Stimulated activated CD8-positive, alpha-beta memory T cell treated with anti-CD3 and anti-CD28 coated beads, Interleukin-7, amount 100 ng/mL, for 24 hours (primary cell): Measurements from ENCODE around the gene NEU2.

Source experiments
- DNase-seq: peaks from one replicate; pipeline ENCODE4 v3.0.0-alpha.2; 2020; ENCODE audit warnings: low read depth

NEU2 gene

DNA sequence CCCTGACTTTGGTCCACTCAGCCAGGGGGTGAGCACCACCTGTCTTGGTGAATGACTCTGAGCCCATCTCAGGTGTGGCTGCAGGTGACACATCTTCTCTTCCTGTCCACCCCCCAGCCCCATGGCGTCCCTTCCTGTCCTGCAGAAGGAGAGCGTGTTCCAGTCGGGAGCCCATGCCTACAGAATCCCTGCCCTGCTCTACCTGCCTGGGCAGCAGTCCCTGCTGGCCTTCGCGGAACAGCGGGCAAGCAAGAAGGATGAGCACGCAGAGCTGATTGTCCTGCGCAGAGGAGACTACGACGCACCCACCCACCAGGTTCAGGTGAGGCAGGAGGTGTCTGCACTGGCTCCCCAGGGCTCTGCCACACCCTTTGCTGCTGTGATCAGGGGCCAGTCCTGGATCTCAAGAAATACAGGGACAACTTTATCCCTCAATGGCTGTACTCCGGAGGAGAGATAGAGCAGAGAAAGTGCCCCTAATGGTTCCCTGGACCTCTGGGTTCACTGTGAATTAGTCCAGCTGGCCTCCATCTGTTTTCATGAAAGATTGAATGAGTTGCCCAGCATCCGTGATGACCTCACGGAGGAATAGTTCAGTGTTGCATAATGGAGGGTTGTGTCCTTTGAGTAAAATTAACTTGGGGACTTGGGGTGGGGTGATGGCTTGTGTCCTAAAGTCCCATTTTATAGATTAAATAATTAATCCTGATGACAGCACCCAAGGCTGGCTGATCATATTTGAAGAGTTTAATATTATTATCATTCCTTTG is at the start of gene NEU2:
Gene NEU2 (plus strand): TSS at position 122 of the 770 bp plus-strand sequence. CDS start 0 bp downstream, at position 122.
- no peak for DNase-seq

- no peak for DNase-seq
Observed at GRCh38 chr2:232982926-232983668, 49.4 kb upstream of the NEU2 start.

- DNase-seq: no peak
Observed at GRCh38 chr2:232983669-232984140, 48.8 kb upstream of the NEU2 start.

- no peak for DNase-seq
Observed at GRCh38 chr2:232984451-232985207, 47.8 kb upstream of the NEU2 start.

- no peak for DNase-seq
Observed at GRCh38 chr2:232986155-232986554, 46.3 kb upstream of the NEU2 start.

GRCh38 chr2:232993231-232993821 is 39.1 kb upstream of the NEU2 start:
- no peak for DNase-seq

GRCh38 chr2:232994446-232994845 is 38.0 kb upstream of the NEU2 start:
- DNase-seq: no peak

GRCh38 chr2:232997749-232998665 is 34.5 kb upstream of the NEU2 start:
- no peak for DNase-seq

DNA sequence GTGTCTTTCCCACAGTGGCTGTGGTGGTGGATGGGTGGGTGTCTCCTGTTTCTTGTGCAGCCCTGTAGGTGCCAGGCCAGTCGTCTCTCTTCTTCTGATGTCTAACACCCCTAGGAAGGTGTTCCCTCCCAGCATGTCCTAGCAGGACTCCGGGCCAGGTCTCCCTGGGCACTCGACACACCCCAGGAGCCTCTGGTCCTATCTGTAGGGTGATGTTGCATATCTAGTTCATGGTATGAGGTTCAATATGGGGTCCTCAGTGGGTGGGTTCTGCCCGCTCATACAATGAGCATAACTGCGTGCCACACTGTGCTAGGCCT is 33.8 kb upstream of the NEU2 start:
- no peak for DNase-seq

GRCh38 chr2:232999354-232999753 is 33.1 kb upstream of the NEU2 start:
- DNase-seq: no peak

DNA sequence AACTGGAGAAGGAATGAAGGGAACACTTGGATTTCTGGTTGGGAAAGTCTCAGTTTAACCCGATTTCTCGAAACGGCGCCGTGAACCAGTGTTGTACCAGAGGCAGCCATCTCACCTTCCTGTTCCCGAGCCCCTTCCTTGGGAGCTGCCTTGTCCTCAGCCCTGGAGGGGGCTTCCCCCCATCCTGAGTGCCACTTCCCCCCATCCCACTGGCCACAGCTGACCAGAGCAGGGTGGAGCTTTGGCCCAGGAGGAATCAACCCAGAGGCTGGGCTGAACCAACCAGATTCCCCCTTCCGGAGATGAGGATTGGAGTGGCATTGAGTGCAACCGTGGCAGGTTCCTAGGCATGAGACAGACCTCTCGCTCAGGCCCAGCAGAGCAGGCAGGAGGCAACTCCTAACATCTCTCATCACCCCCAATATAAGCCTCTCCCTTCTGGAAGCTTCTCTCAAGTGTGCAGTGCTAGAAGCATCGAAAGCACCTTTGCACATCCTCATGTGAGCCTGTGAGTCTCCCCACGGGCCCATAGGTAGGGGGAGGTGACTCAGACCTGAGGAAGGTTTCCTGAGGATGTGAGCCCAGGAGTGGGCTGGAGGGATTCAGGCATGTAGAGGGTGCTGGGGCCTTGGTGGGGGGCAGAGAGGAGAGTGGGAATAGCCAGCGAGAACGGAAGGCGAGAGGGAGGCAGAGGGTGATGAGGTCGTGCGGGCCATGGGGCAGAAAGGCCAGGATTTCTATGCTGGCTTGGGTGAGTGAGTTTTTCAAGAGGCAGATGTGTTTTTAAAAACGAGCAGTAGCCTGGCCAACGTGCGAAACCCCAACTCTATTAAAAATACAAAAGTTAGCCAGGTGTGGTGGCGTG is 31.4 kb upstream of the NEU2 start:
- DNase-seq: no peak

DNA sequence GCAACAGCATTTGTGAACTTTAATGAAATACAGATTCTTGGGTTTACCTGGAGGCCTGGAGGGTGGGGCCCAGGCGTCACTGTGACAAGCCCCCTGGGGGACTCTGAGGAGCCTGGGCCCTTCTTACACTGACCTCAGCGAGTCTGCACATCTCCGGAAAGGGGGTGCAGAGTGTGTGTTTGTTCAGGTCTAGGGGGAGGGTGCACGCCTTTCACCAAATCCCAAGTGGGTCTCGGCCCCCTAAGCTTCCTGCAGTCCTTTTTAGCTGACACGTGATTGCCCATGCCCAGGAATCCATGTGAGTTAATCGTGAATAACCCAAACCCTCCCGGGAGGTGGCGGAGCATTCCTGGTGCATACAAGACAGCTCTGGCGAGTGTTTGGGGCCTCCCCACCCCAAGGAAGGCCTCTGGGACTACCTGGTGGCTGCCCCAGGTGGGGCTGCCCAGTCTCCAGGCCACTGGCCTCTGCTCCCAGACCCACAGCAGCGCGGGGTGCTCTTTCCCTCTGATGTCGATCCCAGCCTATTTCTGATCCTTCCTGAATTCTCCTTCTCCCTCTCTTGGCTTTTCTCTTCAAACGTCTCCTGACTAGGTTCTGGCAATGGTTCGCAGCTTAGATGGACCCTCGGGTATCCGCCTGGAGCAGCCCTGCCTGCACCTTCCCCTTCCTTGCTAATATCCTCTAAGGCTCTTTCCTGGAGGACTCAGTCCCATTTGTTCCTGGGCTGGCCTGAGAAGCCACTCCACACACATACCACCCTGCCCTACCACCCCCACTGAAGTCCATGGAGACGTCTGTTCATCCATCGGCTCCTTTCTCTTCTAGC is 29.4 kb upstream of the NEU2 start:
- DNase-seq: no peak

DNA sequence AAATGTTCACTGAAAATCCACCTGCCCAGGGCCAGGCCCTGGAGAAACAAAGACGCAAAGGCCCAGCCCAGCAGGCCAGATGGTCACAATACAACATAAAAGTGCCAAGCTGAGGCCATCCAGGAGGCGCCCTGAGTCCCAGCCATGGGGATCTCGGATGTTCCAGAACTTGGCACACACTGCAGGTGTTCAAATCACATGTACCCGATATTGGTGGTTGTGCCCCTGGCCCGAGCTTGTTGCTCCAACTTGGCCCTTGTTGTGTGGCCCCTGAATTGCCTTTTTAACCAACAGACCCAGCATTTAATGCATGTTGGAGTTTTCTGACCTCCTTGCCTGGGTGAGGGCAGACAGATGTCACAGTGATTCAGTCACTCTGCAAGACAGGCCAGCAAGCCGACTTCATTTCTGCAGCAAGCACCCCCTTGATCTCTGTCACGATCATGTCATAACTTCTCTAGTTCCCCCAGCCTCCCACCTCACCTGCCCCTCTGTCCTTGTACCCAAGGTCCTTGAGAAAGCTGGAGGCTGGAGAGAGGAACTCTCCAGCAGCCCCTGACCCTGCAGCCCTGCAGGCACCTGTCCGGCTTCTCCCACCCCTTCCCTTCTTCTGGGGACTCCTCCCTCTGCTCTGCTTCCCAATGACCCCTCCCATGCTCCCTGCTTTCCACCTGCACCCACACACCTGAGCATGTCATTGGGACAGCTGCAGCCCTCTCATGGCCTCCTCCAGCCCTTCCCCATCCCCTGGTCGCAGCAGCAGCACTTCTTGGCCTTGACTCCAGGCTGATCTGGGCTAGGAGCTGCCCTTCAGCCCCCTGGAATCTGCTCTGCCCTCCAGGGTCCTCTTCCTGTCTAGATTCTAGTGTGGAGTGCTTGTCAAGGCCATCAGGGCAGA is 28.6 kb upstream of the NEU2 start:
- no peak for DNase-seq

DNA sequence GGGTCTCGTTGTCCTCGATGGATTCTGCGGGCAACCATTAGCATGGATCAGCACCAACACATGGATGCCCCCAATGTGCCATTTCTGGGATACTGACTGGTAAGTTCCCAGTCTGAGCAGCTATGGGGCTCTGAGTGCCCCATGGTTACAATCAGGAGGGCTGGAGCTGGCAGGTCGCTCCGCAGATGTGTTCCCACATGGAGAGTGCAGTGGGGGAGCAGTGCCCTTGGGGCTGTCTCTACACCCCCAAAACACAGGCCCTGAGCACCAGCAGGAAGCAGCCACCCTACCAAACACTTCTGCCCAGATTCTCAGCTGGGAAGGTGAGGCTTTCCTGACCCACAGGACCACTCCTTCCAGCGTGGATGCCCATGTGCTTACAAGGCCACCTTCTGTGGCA is 27.4 kb upstream of the NEU2 start:
- DNase-seq: no peak

DNA sequence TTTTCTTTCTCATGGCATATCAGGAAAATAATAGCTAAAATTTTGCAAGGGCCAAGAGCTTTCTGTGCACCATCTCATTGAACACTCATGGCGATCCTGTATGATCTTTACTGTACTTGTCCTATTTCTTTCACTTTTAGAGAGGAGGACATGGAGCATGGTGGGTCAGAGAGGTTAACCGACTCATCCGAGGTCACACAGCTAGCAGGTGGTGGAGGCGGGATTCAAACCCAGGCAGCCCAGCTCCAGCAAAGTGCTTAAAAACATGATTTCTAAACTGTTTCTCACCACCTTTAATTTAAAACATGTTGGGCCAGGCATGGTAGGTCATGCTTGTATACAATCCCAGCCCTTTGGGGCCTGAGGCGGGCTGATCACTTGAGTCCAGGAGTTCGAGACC is 25.8 kb upstream of the NEU2 start:
- no peak for DNase-seq

DNA sequence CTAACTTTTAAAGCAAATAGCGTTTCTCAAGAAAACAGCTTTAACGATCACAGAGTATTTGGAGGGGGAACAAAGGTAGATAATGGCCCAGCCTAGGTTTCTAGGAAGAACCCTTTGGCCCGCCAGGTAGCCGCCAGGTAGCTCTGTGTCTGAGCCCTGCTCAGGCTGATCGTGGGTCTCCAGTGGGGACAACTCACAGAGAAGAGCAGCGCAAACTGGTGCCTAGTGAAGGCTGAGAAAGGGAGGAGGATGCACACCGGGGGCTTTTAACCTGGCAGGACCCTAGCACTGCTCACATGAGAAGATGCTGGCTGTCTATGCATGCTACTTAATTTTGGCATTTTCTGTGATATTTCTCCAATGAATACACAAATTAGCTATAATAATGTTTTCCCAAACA is 25.2 kb upstream of the NEU2 start:
- DNase-seq: no peak

DNA sequence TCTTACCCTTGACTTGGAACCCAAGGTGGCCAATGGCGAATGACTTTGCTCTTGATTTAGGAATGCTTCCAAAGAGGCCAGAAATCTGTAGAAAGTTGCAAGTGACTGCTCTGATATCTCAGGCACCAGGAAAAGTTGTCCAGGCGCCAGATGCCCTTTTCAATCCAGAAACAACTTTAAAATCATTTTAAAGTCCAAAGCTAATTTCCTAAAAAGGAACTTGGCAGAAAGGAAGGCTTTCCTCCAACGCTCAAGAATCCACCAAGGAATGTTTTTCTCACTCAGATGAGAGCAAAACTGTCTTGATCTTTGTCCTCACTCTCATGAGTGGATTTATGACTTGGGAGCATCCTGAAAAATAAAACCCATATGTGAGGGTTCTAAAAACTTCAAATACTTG is 24.7 kb upstream of the NEU2 start:
- DNase-seq: no peak

GRCh38 chr2:233009661-233010060 is 22.8 kb upstream of the NEU2 start:
- DNase-seq: no peak
